HG03159 (cell line): ENCODE data around the gene FRMD4B.

Experiments used
- ATAC-seq: cut with Tn5 transposase; IDR thresholded peaks from one replicate; pipeline ENCODE4 v1.9.1; 2021; ENCODE audit warnings: mild to moderate bottlenecking, moderate library complexity; ENCODE audit not compliant: unreplicated experiment

Gene FRMD4B

GRCh38 chr3:69210068-69210730 is 175.7 kb downstream of the FRMD4B start:
- ATAC-seq = no peak

- no peak for ATAC-seq
These were observed 176.5 kb downstream of the FRMD4B start for GRCh38 chr3:69209413-69209812.

- no peak for ATAC-seq
These were observed 178.9 kb downstream of the FRMD4B start for GRCh38 chr3:69207031-69207430.

- ATAC-seq = no peak
These were observed 180.5 kb downstream of the FRMD4B start for GRCh38 chr3:69205385-69205784.

GRCh38 chr3:69204315-69204957 is 181.5 kb downstream of the FRMD4B start:
- ATAC-seq = peak; percentile 88

- ATAC-seq = peak; percentile 9
These were observed 182.1 kb downstream of the FRMD4B start for GRCh38 chr3:69203631-69204314.

- ATAC-seq = no peak
These were observed 184.2 kb downstream of the FRMD4B start for GRCh38 chr3:69201658-69202057.

- no peak for ATAC-seq
These were observed 185.4 kb downstream of the FRMD4B start for GRCh38 chr3:69200384-69201068.

- ATAC-seq = no peak
These were observed 185.9 kb downstream of the FRMD4B start for GRCh38 chr3:69199942-69200341.

- ATAC-seq = no peak
These were observed 187.9 kb downstream of the FRMD4B start for GRCh38 chr3:69197922-69198530.

GRCh38 chr3:69197455-69197854 is 188.4 kb downstream of the FRMD4B start:
- no peak for ATAC-seq

GRCh38 chr3:69196876-69197275 is 189.0 kb downstream of the FRMD4B start:
- no peak for ATAC-seq

- ATAC-seq = no peak
These were observed 191.3 kb downstream of the FRMD4B start for GRCh38 chr3:69194431-69195165.

- no peak for ATAC-seq
These were observed 192.1 kb downstream of the FRMD4B start for GRCh38 chr3:69193749-69194148.

- ATAC-seq = no peak
These were observed 194.4 kb downstream of the FRMD4B start for GRCh38 chr3:69191516-69191915.

- ATAC-seq = no peak
These were observed 196.4 kb downstream of the FRMD4B start for GRCh38 chr3:69189487-69189886.

- no peak for ATAC-seq
These were observed 199.3 kb downstream of the FRMD4B start for GRCh38 chr3:69186575-69187093.

GRCh38 chr3:69182588-69183316 is 203.1 kb downstream of the FRMD4B start:
- ATAC-seq = no peak

- no peak for ATAC-seq
These were observed 204.2 kb downstream of the FRMD4B start for GRCh38 chr3:69181592-69182211.
